Omental fat pad (tissue), 4 donors: ENCODE measurements around the gene AMPD2. TPM values are rescaled to one million over a fixed set of nuclear protein-coding genes. Genes with fewer than 3 reads are reported as not detected.

Experiments
- ATAC-seq: fragments of 150-250 bp; one replicate; pipeline ENCODE4 v1.9.1; 2016; ENCODE audit warnings: mild to moderate bottlenecking, moderate library complexity; ENCODE audit not compliant: low FRiP score
- DNase-seq: peaks from one replicate; pipeline ENCODE4 v3.0.0-alpha.2; 2019; ENCODE audit warnings: low spot score
- total RNA-seq, 4 donors: library from RNA; depleted of rRNA; stranded (reverse); fragments of >200 nt; gene quantifications; one replicate each; pipeline ENCODE4 v1.1.0, GENCODE V29; 2016
- TF ChIP-seq, protein P1 (sequence below), 3 donors: fragments of 450-650 bp; IDR thresholded peaks; one replicate each; pipeline ENCODE4 v1.5.1; 2016 to 2017; ENCODE audit warnings: antibody characterized with exemption in 3 of 3, mild to moderate bottlenecking in 3 of 3, moderate library complexity in 2 of 3

AMPD2 gene
- total RNA-seq, 4 donors from 2014 or later: 33.8 to 88.1 (median 68.6) TPM

DNA sequence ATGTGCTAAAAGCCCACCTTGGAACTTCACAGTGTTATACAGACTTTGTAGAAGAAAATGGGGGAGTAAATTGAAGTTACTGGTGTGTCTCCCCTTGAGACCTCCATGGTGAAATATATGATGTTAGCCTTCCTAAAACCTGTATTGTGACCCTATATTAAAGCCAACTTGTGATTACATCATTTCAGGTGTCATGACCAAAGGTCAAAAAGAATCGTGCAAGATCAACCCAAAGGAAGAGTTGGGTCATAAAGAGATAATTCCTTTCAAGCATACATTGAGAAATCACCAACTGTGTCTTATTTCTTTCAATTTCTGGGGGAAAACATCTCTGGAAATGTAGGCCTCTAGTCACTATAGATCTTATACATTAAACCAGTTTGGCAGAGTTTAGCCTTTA lies 34.9 kb upstream of the AMPD2 start:
- ATAC-seq: no peak
- DNase-seq: no peak
- TF ChIP-seq, protein P1, sequence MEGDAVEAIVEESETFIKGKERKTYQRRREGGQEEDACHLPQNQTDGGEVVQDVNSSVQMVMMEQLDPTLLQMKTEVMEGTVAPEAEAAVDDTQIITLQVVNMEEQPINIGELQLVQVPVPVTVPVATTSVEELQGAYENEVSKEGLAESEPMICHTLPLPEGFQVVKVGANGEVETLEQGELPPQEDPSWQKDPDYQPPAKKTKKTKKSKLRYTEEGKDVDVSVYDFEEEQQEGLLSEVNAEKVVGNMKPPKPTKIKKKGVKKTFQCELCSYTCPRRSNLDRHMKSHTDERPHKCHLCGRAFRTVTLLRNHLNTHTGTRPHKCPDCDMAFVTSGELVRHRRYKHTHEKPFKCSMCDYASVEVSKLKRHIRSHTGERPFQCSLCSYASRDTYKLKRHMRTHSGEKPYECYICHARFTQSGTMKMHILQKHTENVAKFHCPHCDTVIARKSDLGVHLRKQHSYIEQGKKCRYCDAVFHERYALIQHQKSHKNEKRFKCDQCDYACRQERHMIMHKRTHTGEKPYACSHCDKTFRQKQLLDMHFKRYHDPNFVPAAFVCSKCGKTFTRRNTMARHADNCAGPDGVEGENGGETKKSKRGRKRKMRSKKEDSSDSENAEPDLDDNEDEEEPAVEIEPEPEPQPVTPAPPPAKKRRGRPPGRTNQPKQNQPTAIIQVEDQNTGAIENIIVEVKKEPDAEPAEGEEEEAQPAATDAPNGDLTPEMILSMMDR (IDR thresholded peaks at IDR 0.05): no peak

GRCh38 chr1:109586055-109586454 lies 33.6 kb upstream of the AMPD2 start:
- DNase-seq (no peak), ATAC-seq (no peak)
- TF ChIP-seq, protein P1 (IDR thresholded peaks at IDR 0.05): no peak

GRCh38 chr1:109589177-109589576 lies 30.5 kb upstream of the AMPD2 start:
- ATAC-seq (no peak), DNase-seq (no peak)
- TF ChIP-seq, protein P1 (IDR thresholded peaks at IDR 0.05): no peak

DNA sequence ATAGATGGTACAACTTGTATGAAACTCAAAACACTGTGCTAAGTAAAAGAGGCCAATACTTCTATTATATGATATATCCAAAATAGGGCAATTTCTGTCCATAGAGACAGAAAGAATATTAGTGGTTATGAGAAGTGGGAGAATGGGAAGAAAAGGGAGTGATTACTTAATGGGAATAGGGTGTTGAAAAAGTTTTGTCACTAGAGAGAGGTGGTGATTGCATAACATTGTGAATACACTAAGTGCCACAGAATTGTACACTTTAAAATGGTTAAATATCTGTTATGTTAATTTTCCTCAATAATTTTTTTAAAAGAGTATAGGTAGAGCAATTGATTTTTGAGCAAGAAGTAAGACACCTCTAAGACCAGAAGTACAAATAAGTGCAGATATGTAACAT lies 30.0 kb upstream of the AMPD2 start:
- TF ChIP-seq, protein P1 (IDR thresholded peaks at IDR 0.05): no peak
- no peak for ATAC-seq
- no peak for DNase-seq

DNA sequence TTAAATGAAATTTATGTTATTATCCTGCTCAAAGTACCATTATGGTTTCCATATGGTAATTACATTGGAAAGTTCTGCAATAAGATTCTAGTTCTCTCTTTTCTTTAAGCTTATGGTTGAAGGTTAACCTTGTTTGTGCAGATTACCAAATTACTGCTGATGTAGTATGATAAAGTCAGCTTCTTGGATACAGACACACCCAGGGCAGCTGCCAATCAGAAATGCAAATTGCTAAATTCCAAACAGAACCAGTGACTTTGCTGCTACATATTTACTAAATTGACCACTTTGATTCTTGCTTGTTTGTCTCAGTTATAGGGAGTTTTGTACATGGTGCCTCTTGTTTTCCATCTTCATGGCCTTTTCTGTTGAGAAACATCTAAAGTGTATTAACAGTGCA lies 26.7 kb upstream of the AMPD2 start:
- DNase-seq: no peak
- TF ChIP-seq, protein P1 (IDR thresholded peaks at IDR 0.05): no peak
- ATAC-seq: no peak

GRCh38 chr1:109595531-109595930 lies 24.1 kb upstream of the AMPD2 start:
- ATAC-seq: no peak
- TF ChIP-seq, protein P1 (IDR thresholded peaks at IDR 0.05): no peak

GRCh38 chr1:109598156-109598555 lies 21.5 kb upstream of the AMPD2 start:
- ATAC-seq: no peak
- DNase-seq: no peak
- TF ChIP-seq, protein P1 (IDR thresholded peaks at IDR 0.05): no peak

More at GRCh38 chr1:109595531-109595930, 24.1 kb upstream of the AMPD2 start:
- DNase-seq: no peak
